Loucy (cell line): ENCODE results near the gene OR51B2.

ENCODE experiments used
- H2AFZ ChIP-seq: fragments of 200-600 bp; sonication (generic); 2 replicates; pipeline ENCODE4 v1.6.0; 2016; ENCODE audit warnings: antibody characterized with exemption, mild to moderate bottlenecking, low read length, moderate library complexity
- H3F3A ChIP-seq: fragments of 200-600 bp; 2 replicates; pipeline ENCODE4 v1.6.0; 2016; ENCODE audit warnings: antibody characterized with exemption, low read depth, mild to moderate bottlenecking
- H3K27me3 ChIP-seq: fragments of 200-600 bp; sonication (generic); 2 replicates; pipeline ENCODE4 v1.6.1; 2014; ENCODE audit warnings: low read length, mild to moderate bottlenecking; ENCODE audit not compliant: insufficient read depth, poor library complexity, severe bottlenecking
- H3K36me3 ChIP-seq: fragments of 200-600 bp; sonication (generic); 2 replicates; pipeline ENCODE4 v1.6.1; 2016; ENCODE audit warnings: low read length; ENCODE audit not compliant: insufficient read depth
- H3K4me1 ChIP-seq: fragments of 200-600 bp; sonication (generic); 2 replicates; pipeline ENCODE4 v1.5.1; 2014; ENCODE audit warnings: low read length, mild to moderate bottlenecking; ENCODE audit not compliant: insufficient read depth, poor library complexity, severe bottlenecking
- H3K4me2 ChIP-seq: fragments of 200-600 bp; sonication (generic); 2 replicates; pipeline ENCODE4 v1.6.0; 2014; ENCODE audit warnings: antibody characterized with exemption, low read length, low read depth, mild to moderate bottlenecking; ENCODE audit not compliant: poor library complexity, severe bottlenecking
- H3K4me3 ChIP-seq: fragments of 200-600 bp; sonication (generic); 2 replicates; pipeline ENCODE4 v1.5.1; 2014; ENCODE audit warnings: low read length, mild to moderate bottlenecking, mixed read lengths; ENCODE audit not compliant: poor library complexity, severe bottlenecking
- H3K79me2 ChIP-seq: fragments of 200-600 bp; sonication (generic); 2 replicates; pipeline ENCODE4 v1.6.1; 2014; ENCODE audit warnings: low read length; ENCODE audit not compliant: insufficient read depth
- H3K9ac ChIP-seq: fragments of 200-600 bp; sonication (generic); 2 replicates; pipeline ENCODE4 v1.6.0; 2014; ENCODE audit warnings: mild to moderate bottlenecking, low read depth, low read length, moderate library complexity; ENCODE audit not compliant: poor library complexity, severe bottlenecking
- H3K9me2 ChIP-seq: fragments of 200-600 bp; sonication (generic); replicated peaks from 2 replicates; pipeline ENCODE4 v1.6.1; 2016; ENCODE audit warnings: low read depth, low read length, mixed read lengths
- H3K9me3 ChIP-seq: fragments of 200-600 bp; sonication (generic); 2 replicates; pipeline ENCODE4 v1.6.1; 2014; ENCODE audit warnings: mild to moderate bottlenecking, antibody characterized with exemption, low read length, low read depth; ENCODE audit not compliant: insufficient read depth
- H4K20me1 ChIP-seq: fragments of 200-600 bp; sonication (generic); 2 replicates; pipeline ENCODE4 v1.6.0; 2014; ENCODE audit warnings: antibody characterized with exemption, low read length, mild to moderate bottlenecking; ENCODE audit not compliant: insufficient read depth, poor library complexity, severe bottlenecking
- CTCF ChIP-seq: fragments of 200-600 bp; sonication (generic); conservative IDR thresholded peaks from 2 replicates; pipeline ENCODE4 v1.5.1; 2014; ENCODE audit warnings: mild to moderate bottlenecking, antibody characterized with exemption, low read length
- EZH2phosphoT487 ChIP-seq: fragments of 200-600 bp; IDR thresholded peaks from 2 replicates; pipeline ENCODE4 v1.6.1; 2018; ENCODE audit warnings: antibody characterized with exemption, mild to moderate bottlenecking, moderate library complexity, borderline replicate concordance

OR51B2 gene

GRCh38 chr11:5301846-5302245 lies 22.3 kb downstream of the OR51B2 start, which contains the start of gene OR51B4:
OR51B4 (minus strand) TSS chr11:5301946; CDS start chr11:5301946, 0 bp downstream.
- H3K9me3 ChIP-seq: no peaks in the 10 kb centered on the region
- no peaks in the 10 kb centered on the region for H3K27me3 ChIP-seq
- H3K9me2 ChIP-seq: no peaks in the 10 kb centered on the region
- no peak within 1 kb of the TSS for H3K4me3 ChIP-seq
- H3K36me3 ChIP-seq: no peaks in the 10 kb centered on the region
- H3K4me1 ChIP-seq: no peaks in the 10 kb centered on the region
- TF ChIP-seq EZH2phosphoT487 (no peak), CTCF (no peak)
- H3K9ac ChIP-seq: no peak within 1 kb of the TSS
- H3K4me2 ChIP-seq: no peak within 1 kb of the TSS
- H2AFZ ChIP-seq: no peak within 1 kb of the TSS
- H4K20me1 ChIP-seq: no peaks in the 10 kb centered on the region
- no peaks in the 10 kb centered on the region for H3F3A ChIP-seq
- H3K79me2 ChIP-seq: no peaks in the 10 kb centered on the region

- no peak for TF ChIP-seq CTCF
- no peak for TF ChIP-seq EZH2phosphoT487
- Histone ChIP-seq H3K9me3 (no peaks in the 10 kb centered on the region), H3K4me2 (no peak overlapping the region), H3K4me1 (no peaks in the 10 kb centered on the region), H3K36me3 (no peaks in the 10 kb centered on the region), H3K27me3 (no peaks in the 10 kb centered on the region), H3K79me2 (no peaks in the 10 kb centered on the region), H3K4me3 (no peak overlapping the region), H3K9ac (no peak overlapping the region), H3K9me2 (no peaks in the 10 kb centered on the region), H4K20me1 (no peaks in the 10 kb centered on the region), H3F3A (no peaks in the 10 kb centered on the region), H2AFZ (no peak overlapping the region)
These were observed 23.8 kb downstream of the OR51B2 start for GRCh38 chr11:5300251-5300650.

DNA sequence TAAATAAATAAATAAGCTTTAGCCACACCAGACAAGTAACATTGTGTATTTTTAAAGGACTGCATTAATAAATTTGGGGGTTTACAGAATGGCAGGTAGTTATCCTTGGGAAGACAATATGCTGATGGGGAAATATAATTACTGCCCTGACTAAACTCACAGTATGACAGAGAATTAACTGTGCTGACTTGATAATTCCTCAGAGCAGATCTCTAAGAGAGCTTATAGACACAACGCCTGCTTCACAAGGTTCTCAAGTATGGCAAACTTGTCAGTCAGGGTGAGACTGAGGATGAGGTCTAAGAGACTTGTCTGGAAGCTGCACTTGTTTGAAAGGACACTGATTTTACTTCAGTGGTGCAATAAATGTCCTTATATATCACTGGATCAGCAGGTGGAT lies 25.6 kb downstream of the OR51B2 start:
- no peak overlapping the region for H2AFZ ChIP-seq
- H3K36me3 ChIP-seq: no peaks in the 10 kb centered on the region
- no peaks in the 10 kb centered on the region for H3K4me1 ChIP-seq
- H3K9ac ChIP-seq: no peak overlapping the region
- H3K9me3 ChIP-seq: no peaks in the 10 kb centered on the region
- H3K4me2 ChIP-seq: no peak overlapping the region
- no peaks in the 10 kb centered on the region for H4K20me1 ChIP-seq
- no peak overlapping the region for H3K4me3 ChIP-seq
- H3K9me2 ChIP-seq: no peaks in the 10 kb centered on the region
- H3K27me3 ChIP-seq: no peaks in the 10 kb centered on the region
- TF ChIP-seq EZH2phosphoT487 (no peak), CTCF (no peak)
- H3K79me2 ChIP-seq: no peaks in the 10 kb centered on the region
- H3F3A ChIP-seq: no peaks in the 10 kb centered on the region
